HUES48 (cell line): ENCODE data around the gene GRIFIN.
A peak's percentile ranks its signal among the peaks of the same experiment; 100 is the strongest.

Experiments
- H3K27ac ChIP-seq: one replicate; pipeline ENCODE4 v1.7.0; 2013; ENCODE audit warnings: low read depth, low read length, inconsistent platforms
- H3K27me3 ChIP-seq: 2 replicates; pipeline ENCODE4 v1.6.1; 2013; ENCODE audit warnings: mild to moderate bottlenecking, low read length; ENCODE audit not compliant: control insufficient read depth, insufficient read depth
- H3K36me3 ChIP-seq: 2 replicates; pipeline ENCODE4 v1.6.1; 2013; ENCODE audit warnings: low read length; ENCODE audit not compliant: control insufficient read depth, insufficient read depth
- H3K4me1 ChIP-seq: 2 replicates; pipeline ENCODE4 v1.6.1; 2013; ENCODE audit warnings: mild to moderate bottlenecking, low read length; ENCODE audit not compliant: control insufficient read depth, insufficient read depth
- H3K4me3 ChIP-seq: 2 replicates; pipeline ENCODE4 v1.5.1; 2013; ENCODE audit warnings: mild to moderate bottlenecking, low read depth, low read length
- H3K9ac ChIP-seq: 2 replicates; pipeline ENCODE4 v1.6.1; 2013; ENCODE audit warnings: mild to moderate bottlenecking, low read depth, low read length, moderate library complexity
- H3K9me3 ChIP-seq: 2 replicates; pipeline ENCODE4 v1.6.1; 2013; ENCODE audit warnings: low read length; ENCODE audit not compliant: control insufficient read depth, insufficient read depth

The GRIFIN gene

DNA sequence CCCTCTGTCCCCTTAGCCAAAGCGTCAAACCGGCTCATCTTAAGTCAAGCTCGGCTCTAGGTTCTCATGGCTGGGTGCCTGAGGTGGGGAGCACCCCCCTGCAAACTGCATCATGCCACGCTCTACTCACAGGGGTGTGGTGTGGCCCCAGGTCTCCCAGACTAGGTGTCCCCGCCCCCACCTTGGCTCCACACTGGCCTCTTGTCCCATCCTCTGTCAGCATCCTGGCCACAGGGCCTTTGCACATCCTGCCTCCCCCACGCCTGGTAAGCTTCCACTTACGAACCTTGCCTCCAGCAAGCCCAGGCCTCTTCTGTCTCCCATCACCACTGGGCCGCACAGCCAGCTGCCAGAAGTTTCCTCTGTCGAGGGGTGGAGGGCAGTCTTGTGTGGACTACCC is 20.2 kb upstream of the GRIFIN start:
- Histone ChIP-seq H3K4me3 (no peak overlapping the region), H3K9me3 (no peaks in the 10 kb centered on the region), H3K9ac (no peak overlapping the region), H3K27ac (peak overlapping the region; percentile 66), H3K27me3 (no peaks in the 10 kb centered on the region), H3K36me3 (no peaks in the 10 kb centered on the region), H3K4me1 (peaks cover 28% of the 10 kb centered on the region)

GRCh38 chr7:2495418-2496299 is 19.5 kb upstream of the GRIFIN start:
- Histone ChIP-seq H3K4me3 (no peak overlapping the region), H3K9ac (no peak overlapping the region), H3K9me3 (no peaks in the 10 kb centered on the region), H3K36me3 (no peaks in the 10 kb centered on the region), H3K4me1 (peaks cover 25% of the 10 kb centered on the region), H3K27ac (peak overlapping the region; percentile 66), H3K27me3 (no peaks in the 10 kb centered on the region)

- Histone ChIP-seq H3K9me3 (no peaks in the 10 kb centered on the region), H3K9ac (no peak overlapping the region), H3K27ac (no peak overlapping the region), H3K36me3 (no peaks in the 10 kb centered on the region), H3K4me3 (no peak overlapping the region), H3K4me1 (peaks cover 20% of the 10 kb centered on the region), H3K27me3 (no peaks in the 10 kb centered on the region)
Observed at GRCh38 chr7:2494191-2495130, 18.3 kb upstream of the GRIFIN start.

DNA sequence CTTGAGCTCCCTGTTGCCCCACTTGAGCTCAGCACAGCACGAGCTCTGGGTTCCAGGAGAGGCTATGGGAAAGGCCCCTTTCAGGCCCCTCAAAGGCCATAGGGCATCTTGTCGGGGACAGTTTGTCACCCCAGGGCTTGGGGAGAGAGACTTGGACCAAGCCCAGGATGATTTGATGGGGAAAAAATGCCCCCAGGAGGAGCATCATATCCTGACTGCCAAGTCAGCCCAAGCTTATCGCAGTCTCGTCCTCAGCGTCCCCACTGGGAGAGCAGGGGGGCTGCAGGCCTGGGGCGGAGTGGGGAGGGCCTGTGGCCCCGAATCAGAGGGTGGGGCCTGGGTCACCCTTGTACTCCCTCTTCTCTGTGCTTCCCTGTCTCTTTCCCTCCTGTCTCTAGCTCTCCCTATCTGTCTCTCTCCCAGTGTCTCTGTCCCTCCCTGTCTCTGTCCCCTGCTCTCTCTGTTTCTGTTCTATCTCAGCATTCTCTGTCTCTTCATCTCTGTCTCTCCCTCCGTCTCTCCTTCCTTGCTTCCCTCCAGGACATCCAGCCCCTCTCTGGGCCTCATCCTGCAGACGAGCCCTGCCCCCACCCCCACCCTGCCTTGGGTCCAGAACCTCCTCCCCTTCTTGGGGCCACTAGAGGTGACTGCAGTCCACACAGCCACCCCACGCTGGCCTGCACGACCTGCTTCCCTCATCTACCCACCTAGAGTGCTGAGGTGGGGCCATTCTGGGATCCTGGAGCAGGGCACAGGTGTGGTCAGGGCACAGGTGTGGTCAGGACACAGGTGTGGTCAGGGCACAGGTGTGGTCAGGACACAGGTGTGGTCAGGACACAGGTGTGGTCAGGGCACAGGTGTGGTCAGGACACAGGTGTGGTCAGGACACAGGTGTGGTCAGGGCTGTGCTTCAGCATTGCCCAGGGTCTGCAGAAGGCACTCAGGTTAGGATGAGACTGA is 17.3 kb upstream of the GRIFIN start:
- Histone ChIP-seq H3K4me3 (no peak overlapping the region), H3K9me3 (no peaks in the 10 kb centered on the region), H3K27me3 (no peaks in the 10 kb centered on the region), H3K27ac (no peak overlapping the region), H3K4me1 (peaks cover 10% of the 10 kb centered on the region; the same call in 1 of the 2 replicates), H3K36me3 (no peaks in the 10 kb centered on the region), H3K9ac (no peak overlapping the region)

DNA sequence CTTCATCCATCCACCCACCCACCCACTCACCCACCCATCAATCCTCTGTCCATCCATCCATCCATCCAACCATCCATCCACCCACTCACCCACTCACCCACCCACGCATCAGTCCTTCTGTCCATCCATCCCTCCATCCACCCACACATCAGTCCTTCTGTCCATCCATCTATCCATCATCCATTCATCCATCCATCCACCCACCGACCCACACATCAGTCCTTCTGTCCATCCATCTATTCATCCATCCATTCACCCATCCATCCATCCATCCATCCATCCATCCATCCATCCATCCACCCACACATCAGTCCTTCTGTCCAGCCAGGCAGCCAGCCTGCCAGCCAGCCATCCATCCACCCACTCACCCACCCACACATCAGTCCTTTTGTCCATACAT is 15.8 kb upstream of the GRIFIN start:
- no peak overlapping the region for H3K27ac ChIP-seq
- no peaks in the 10 kb centered on the region for H3K27me3 ChIP-seq
- H3K9me3 ChIP-seq: no peaks in the 10 kb centered on the region
- H3K9ac ChIP-seq: no peak overlapping the region
- H3K4me3 ChIP-seq: no peak overlapping the region
- H3K4me1 ChIP-seq: peaks cover 3% of the 10 kb centered on the region; the same call in 1 of the 2 replicates
- H3K36me3 ChIP-seq: no peaks in the 10 kb centered on the region

- no peaks in the 10 kb centered on the region for H3K36me3 ChIP-seq
- no peak overlapping the region for H3K27ac ChIP-seq
- no peak overlapping the region for H3K4me3 ChIP-seq
- no peaks in the 10 kb centered on the region for H3K4me1 ChIP-seq
- H3K27me3 ChIP-seq: no peaks in the 10 kb centered on the region
- no peaks in the 10 kb centered on the region for H3K9me3 ChIP-seq
- H3K9ac ChIP-seq: no peak overlapping the region
Observed at GRCh38 chr7:2490181-2490651, 14.0 kb upstream of the GRIFIN start.

- Histone ChIP-seq H3K27me3 (no peaks in the 10 kb centered on the region), H3K27ac (no peak overlapping the region), H3K4me3 (no peak overlapping the region), H3K4me1 (no peaks in the 10 kb centered on the region), H3K36me3 (no peaks in the 10 kb centered on the region), H3K9ac (no peak overlapping the region), H3K9me3 (no peaks in the 10 kb centered on the region)
Observed at GRCh38 chr7:2488681-2489080, 12.5 kb upstream of the GRIFIN start.

- Histone ChIP-seq H3K27ac (no peak overlapping the region), H3K9ac (no peak overlapping the region), H3K9me3 (no peaks in the 10 kb centered on the region), H3K4me3 (no peak overlapping the region), H3K4me1 (no peaks in the 10 kb centered on the region), H3K27me3 (no peaks in the 10 kb centered on the region), H3K36me3 (no peaks in the 10 kb centered on the region)
Observed at GRCh38 chr7:2488272-2488645, 12.1 kb upstream of the GRIFIN start.

DNA sequence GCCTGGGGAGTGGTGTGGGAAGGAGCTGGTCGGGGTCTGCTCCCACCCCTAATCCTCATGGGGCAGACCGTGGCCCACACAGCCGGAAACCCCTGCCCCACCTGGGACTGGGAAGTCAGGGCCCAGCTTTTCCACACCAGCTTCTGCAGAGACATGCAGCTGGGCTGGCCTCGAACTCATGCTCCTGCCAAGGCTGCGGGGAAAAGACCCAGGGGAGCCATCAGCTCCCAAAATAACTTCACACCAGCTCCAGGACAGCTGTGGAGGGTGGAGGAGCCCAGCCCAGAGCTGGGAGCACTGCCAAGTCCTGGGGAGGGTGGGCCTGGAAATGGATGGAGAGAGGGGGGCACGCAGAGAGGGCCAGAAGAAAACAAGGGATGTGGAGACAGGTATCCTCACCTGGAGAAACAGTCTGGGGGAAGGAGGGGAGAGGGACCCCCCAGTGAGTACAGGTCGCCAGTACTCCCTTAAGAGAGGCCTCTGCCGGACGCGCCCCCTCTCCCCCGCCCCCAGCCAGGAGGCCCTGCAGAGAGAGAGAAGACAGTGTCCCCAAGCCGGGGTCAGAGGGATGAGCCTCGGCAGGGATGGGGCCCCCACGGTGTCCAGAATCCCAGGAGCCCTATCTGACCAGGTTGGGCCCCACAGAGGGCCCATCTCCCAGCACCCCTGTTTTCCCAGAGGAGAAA is 11.5 kb upstream of the GRIFIN start:
- no peaks in the 10 kb centered on the region for H3K9me3 ChIP-seq
- H3K4me1 ChIP-seq: no peaks in the 10 kb centered on the region
- no peak overlapping the region for H3K4me3 ChIP-seq
- no peaks in the 10 kb centered on the region for H3K27me3 ChIP-seq
- H3K9ac ChIP-seq: no peak overlapping the region
- no peaks in the 10 kb centered on the region for H3K36me3 ChIP-seq
- no peak overlapping the region for H3K27ac ChIP-seq

DNA sequence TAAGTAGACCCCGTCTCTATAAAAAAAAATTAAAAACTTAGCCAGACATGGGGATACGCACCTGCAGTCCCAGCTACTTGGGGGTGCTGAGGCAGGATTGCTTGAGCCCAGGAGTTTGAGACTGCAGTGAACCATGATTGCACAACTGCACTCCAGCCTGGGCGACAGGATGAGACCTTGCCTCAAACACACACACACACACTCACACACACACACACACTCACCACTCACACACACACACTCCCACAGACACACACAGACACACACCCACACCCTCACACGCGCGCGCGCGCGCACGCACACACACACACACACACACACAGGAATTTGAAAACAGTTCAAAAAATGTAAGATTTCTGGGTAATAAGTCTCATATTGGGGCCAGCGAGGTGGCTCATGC is 8.7 kb upstream of the GRIFIN start:
- H3K9me3 ChIP-seq: no peaks in the 10 kb centered on the region
- no peak overlapping the region for H3K27ac ChIP-seq
- H3K27me3 ChIP-seq: no peaks in the 10 kb centered on the region
- H3K4me3 ChIP-seq: no peak overlapping the region
- no peaks in the 10 kb centered on the region for H3K36me3 ChIP-seq
- no peak overlapping the region for H3K9ac ChIP-seq
- no peaks in the 10 kb centered on the region for H3K4me1 ChIP-seq
